ENCODE results near the gene SCN4B. TPM values are rescaled to one million over a fixed set of nuclear protein-coding genes. Genes with fewer than 3 reads are reported as not detected.

Gene SCN4B
- total RNA-seq, 1 experiment from 2014 or later, result 1.6 TPM

GRCh38 chr11:118138839-118139420, 13.7 kb downstream of the SCN4B start:
- WGBS (ENCODE audit: extremely low coverage, insufficient read length, low lambda C conversion rate), result no CpG with 5 or more reads among the region's 10 CpGs
- no peak for DNase-seq

More at GRCh38 chr11:118138839-118139420, 13.7 kb downstream of the SCN4B start:
- no peak overlapping the region for H3K27ac ChIP-seq (ENCODE audit: insufficient read length, low read depth, low read length)
- H3K9me3 Mint-ChIP-seq, result no peaks in the 10 kb centered on the region
- no peaks in the 10 kb centered on the region for H3K79me1 ChIP-seq (ENCODE audit: insufficient read depth, low read depth, low read length, poor library complexity, severe bottlenecking)
- H4K91ac ChIP-seq (ENCODE audit: insufficient read length, low read depth, low read length), result no peak overlapping the region
- H2BK5ac ChIP-seq (ENCODE audit: insufficient read length, low read length), result no peak overlapping the region
- no peak overlapping the region for H2BK12ac ChIP-seq (ENCODE audit: insufficient read length, low read depth, low read length)
- H3K4me1 ChIP-seq (ENCODE audit: insufficient read depth, low read length), result no peaks in the 10 kb centered on the region
- no peak overlapping the region for H3K56ac ChIP-seq (ENCODE audit: insufficient read length, low read depth, low read length)
- no peak overlapping the region for H2AFZ ChIP-seq (ENCODE audit: low read length)
- H4K5ac ChIP-seq (ENCODE audit: insufficient read length, low read depth, low read length), result no peak overlapping the region
- no peak overlapping the region for H2BK20ac ChIP-seq (ENCODE audit: low read depth, low read length, poor library complexity, severe bottlenecking)
- no peak overlapping the region for H3K9ac ChIP-seq (ENCODE audit: extremely low read depth, insufficient read length, low read length)
- H3K27me3 Mint-ChIP-seq (ENCODE audit: low read depth), result peaks cover 72% of the 10 kb centered on the region
- H3K4me3 Mint-ChIP-seq, result no peak overlapping the region; a peak in 1 of 5 replicates
- no peak overlapping the region for H3K18ac ChIP-seq (ENCODE audit: insufficient read length, low read depth, low read length)
- H3K36me3 Mint-ChIP-seq (ENCODE audit: insufficient read depth in 1 of 3, low read depth in 3 of 3), result no peaks in the 10 kb centered on the region
- no peaks in the 10 kb centered on the region for H3K9me3 ChIP-seq (ENCODE audit: control insufficient read depth, low read depth, low read length)
- no peak for TF ChIP-seq CTCF (conservative IDR thresholded peaks at IDR 0.05)
- H2BK15ac ChIP-seq (ENCODE audit: low read depth, low read length), result no peak overlapping the region
- H3T11ph ChIP-seq (ENCODE audit: low read length), result no peak overlapping the region
- H3K23ac ChIP-seq (ENCODE audit: insufficient read length, low read depth, low read length), result no peak overlapping the region
- no peaks in the 10 kb centered on the region for H3K23me2 ChIP-seq (ENCODE audit: insufficient read length, low read depth, low read length, poor library complexity, severe bottlenecking)
- no peaks in the 10 kb centered on the region for H3K79me2 ChIP-seq (ENCODE audit: insufficient read depth, low read length)
- H3K4ac ChIP-seq (ENCODE audit: low read depth, low read length), result no peak overlapping the region
- no peaks in the 10 kb centered on the region for H4K20me1 ChIP-seq (ENCODE audit: control insufficient read depth, insufficient read depth, insufficient read length)
- H3K27me3 ChIP-seq (ENCODE audit: insufficient read depth, low read length), result no peaks in the 10 kb centered on the region; the same call in 1 of the 2 replicates
- no peak overlapping the region for H3K14ac ChIP-seq (ENCODE audit: insufficient read depth, low read length)
- H2BK120ac ChIP-seq (ENCODE audit: low read depth, low read length, poor library complexity, severe bottlenecking), result no peak overlapping the region
- no peak overlapping the region for H4K8ac ChIP-seq (replicated peaks; ENCODE audit: insufficient read length, low read depth, low read length)
- H2AK5ac ChIP-seq (ENCODE audit: insufficient read length, low read length), result no peak overlapping the region
- no peak overlapping the region for H3K27ac Mint-ChIP-seq
- H3K4me2 ChIP-seq (ENCODE audit: insufficient read depth, insufficient read length, low read length), result no peak overlapping the region
- peaks cover 9 to 13% of the 10 kb centered on the region in 2 experiments for H3K4me1 Mint-ChIP-seq
